ENCODE results near the gene PLCD1.
A peak's percentile ranks its signal among the peaks of the same experiment; 100 is the strongest.
"Not testable (repeated sequence)": the region's sequence is repeated elsewhere in the genome, so short reads cannot be mapped to it uniquely, and the experiment has no call there.

Gene PLCD1

DNA sequence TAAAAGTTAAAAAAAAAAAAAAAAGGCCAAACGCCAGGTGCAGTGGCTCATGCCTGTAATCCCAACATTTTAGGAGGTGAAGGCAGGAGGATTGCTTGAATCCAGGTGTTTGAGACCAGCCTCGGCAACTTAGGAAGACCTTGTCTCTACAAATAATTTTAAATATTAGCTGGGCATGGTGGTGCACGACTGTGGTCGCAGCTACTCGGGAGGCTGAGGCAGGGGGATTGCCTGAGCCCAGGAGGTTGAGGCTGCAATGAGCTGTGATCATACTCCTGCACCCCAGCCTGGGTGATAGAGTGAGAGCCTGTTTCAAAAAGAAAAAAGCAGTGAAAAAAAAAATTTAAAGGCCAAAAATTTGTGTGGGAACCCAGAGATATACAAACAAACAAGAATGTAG is 6.8 kb upstream of the PLCD1 start:
- no peak for DNase-seq

DNA sequence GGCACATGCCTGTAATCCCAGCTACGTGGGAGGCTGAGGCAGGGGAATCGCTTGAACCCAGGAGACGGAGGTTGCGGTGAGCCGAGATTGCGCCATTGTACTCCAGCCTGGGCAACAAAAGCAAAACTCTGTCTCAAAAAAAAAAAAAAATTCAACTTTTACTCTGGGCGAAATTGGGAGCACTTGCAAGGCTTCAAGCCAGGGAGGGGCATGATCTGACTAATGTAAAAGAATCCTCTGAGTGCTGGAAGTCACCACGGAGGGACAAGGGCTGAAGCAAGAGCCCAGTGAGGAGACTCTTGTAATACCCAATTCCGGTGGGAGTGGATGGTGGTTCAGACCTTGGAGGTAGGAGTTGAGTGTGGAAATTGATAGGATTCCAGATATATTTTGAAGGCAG is 4.9 kb upstream of the PLCD1 start:
- DNase-seq, result not testable (repeated sequence)

DNA sequence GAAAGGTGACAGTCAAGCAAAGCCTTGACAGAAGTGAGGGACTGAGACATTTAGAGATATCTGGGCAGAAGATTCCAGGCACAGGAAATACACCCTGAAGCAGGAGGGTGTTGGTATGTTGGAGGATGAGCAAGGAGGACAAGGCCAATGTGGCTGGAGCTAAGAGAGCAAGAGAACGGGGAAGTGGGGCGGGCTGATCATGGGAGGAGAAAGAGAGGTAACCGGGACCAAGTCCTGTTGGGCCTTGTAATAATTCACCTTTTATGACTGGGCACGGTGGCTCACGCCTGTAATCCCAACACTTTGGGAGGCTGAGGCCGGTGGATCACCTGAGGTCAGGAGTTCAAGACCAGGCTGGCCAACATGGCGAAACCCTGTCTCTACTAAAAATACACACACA is 4.1 kb upstream of the PLCD1 start:
- DNase-seq, result not testable (repeated sequence)

DNA sequence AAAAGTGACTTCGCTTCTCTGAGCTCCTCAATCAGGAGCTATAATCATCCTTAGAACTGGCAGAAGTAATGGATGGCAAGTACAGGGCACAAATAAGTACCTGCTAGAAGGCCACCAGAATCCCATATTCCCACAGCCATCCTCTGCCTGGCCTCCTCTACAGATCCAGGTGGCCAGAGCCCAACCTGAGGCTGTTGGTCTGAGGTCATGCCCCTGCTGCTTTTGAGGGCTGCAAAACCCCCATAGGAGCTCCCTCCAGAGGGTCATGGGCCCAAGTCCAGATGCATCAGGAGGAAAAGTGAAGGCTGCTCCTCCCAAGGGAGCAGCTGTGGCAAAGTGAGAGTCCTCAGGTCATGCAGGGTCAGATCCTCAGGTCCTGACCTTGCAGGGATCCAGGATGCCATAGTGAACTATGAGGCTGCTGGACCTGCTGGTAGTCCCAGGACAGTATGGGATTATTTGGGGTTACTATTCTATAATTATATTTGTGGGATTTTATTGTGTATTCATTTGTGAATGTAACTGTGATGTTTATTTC is 3.0 kb upstream of the PLCD1 start:
- no peak for DNase-seq

DNA sequence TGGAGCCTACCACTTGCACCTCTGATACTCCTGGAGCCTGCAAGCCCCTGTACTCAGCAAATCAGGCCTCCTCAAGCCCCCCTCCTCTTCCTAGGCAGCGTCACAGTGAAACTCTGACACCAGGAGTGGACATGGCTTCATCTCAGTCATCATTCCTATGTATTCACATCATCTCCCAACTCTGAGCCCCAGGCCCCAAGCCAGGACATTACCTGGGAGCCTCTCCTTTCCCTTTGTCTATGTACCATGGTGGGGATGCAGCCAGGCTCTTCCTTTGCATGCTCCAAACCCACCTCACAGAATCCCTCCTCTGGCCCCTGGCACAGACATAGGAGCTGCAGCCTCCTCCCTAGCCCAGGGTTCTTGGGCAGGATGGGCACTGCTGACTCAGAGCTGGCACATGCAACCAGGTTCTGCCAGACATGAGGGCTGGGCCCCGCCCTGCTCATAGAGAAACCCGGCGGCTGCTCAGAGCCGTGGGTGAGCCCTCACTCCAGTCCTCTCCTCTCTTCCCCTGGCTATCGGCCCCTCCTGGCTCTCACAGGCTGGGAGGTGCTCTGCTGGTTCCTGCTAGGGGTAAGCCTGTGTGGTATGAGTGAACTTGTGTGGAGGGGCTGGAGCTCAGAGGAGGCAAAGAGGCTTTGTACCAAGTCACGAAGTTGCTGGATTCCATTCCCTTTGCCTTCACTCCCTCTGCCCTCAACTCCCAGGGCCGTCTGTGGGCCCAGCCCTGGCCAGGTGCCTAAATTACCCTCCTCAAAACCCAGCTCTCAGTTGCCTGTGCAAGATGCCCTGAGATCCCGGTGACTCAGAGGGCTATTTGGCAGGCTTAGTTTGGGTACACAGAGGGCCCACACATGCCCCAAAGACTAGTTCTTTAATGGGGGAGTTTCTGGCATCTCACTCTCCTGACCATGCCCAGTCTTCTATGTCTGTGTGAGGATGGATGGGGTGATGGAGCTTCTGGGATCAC is 1.9 kb upstream of the PLCD1 start:
- DNase-seq, result peak; percentile 14

DNA sequence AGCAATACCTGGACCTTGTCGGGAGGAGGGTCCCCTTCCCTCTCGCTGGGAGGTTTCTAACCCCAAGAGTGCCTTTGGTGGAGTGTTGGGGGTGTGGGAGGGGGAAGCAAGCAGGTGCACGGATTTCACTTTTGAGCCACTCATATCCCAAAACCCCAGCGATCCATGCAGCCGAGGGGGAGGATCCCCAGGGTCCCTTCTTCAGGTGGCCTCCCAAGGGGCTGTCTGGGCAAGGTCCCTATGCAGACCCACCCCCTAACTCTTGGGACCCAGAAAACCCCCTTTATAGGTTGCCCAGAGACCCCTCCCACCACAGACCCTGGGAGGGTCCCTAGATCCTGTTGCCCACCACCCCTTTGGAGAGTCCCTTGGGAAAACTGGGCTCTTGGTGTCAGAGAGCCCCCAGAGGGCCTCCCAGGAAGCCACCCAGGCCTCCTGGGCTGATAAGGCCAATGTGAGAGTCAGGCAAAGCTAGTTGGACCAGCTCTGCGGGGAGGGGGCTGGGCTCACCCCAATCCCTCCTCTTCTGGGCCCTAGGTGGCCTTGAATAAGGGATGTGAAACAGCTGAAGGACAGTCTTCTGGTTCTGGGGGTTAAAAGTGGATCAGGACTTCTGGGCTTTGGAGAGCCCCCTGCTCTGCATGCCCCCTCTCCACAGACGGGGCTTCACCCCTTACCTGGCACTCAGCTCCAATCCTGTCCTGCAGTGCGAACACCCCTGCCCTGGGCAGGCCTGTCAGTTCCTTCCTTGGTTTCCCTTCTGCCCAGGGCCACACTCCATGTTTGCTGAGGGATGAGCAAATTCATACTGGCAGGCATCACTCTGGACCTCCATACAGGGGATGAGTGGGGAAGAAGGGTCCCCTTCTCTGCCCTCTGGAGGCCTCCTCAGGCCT is 932 bp upstream of the PLCD1 start:
- DNase-seq, result no peak

DNA sequence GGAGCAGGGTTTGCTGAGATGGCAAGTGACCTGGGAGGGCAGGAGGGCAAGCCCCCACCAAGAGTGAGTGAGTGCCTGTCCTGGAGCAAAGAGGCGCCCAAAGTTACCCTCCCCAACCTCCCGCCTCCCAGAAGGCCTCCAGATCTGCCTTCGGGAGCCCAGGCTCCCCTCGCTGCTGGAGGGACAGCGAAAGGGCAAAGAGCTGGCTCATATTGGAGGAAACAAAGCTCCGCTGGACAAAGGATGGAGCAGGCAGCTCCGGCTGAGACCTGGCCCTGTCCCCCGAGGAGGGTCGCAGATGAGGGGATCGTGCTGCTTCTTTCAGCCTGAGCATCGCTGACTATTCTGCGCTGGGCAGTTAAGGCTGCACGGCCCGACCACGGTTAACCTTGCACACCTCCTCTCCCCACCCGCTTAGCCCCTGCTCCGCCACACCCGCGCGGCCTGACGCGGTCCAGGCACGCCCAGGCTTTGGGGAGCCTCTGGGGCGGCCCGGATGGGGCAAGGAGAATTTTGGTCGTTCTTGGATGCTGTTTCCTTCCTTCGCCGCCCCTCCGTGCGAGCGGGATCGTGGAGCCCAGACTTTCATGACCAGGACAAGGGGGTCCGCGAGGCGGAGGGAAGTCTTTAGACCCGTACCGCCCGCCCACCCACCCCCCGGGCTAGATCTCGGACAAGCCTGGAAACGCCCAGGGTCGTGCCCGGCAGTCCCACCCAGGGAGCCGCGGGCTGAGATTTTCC is 651 bp downstream of the PLCD1 start:
- DNase-seq, result no peak

DNA sequence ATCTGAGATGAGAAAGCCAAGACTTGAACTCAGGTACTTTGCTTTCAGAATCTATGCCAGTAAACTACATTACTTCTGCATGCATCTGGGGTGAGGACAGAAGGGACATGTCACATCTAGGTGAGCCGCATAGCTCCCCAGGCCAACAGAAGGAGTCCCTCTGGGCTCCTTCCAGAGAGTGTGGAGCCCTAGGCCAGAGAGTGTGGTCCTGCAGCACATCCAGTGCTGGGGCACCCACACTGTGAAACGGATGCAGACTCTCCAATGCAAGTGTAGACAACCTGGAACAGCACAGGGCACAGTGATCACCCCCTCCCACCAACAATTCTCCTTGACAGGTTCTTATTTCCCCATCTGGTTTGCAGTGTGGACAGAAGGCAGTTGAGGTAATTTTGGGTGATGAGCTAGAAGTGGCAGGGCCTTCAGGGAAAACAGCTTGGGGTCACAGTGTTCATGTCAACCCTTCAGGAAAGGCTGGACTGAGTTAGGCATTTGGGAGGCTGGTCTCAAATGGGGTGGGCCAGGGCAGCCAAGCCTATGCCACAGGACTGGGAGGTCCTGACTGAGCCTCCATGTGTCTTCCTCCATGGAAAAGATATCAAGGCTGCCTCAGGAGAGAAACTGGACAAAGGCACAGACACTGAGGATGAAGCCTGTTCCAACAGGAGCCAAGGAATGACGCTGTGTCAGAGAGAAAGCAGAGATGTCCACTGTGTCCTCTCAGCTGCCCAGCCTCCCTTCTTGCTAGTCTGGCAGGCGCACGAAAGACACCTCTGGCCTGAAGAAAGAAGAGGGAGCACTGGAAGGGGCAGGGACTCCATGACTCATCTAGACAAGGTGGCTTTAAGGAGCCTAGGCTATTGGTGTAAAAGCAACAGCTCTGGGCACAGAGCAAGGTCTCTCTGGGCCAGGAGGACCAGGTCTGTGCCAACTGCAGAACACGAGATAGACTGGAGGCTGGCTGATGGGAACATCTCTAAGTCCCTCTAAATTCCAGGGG is 1.7 kb downstream of the PLCD1 start:
- no peak for DNase-seq

DNA sequence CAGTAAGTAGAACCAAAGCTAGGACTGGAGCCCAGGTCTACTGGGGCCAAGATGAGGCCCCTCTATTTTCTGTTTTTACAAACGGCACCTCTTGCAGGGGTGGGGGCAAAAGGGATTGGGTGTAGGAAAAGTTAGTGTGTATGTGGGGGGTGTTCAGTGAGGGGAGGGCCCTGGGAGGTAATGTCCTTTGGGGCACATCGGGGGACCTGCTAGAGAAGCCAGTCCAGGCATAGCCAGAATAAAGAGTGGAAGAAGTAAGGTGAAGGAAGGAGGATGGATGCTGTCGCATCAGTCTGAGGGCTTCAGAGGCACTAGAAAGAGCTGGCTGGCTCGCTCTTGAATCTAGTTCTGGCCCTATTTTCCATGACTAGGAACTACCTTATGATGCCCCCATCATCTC is 2.6 kb downstream of the PLCD1 start:
- no peak for DNase-seq

DNA sequence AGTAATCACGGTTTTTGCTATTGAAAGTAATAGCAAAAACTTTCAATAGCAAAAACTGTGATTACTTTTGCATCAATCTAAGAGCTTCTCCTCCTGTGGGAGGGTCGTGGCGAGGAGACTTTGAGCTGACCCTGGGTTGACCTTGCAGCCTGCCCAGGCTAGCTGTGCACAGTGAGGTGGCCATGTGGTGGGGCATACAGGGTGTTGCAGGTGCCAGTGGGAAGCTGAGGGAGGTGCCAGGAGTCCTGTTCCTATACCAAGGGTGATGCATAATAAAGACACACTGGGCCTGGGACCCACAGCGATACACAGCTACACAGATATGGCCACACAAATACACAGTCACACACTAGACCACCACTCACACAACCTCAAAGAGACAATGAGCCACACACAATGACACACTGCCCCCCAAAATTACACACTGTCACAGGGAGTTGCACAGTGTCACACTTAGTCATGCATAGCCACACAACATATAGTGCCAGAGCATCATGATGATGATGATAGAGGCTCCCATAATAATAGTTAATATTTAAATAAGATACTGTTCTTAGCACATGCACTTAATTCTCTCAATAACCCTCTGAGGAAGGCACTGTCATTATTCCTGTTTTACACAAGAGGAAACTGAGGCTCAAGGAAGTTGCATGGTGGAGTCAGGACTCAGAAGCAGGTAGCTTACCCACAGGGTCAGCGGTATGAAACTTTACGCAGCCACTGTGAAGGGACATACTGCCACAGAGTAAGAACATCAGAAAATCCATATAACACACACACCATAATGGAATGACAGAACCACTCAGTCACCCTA is 6.3 kb downstream of the PLCD1 start:
- no peak for DNase-seq

DNA sequence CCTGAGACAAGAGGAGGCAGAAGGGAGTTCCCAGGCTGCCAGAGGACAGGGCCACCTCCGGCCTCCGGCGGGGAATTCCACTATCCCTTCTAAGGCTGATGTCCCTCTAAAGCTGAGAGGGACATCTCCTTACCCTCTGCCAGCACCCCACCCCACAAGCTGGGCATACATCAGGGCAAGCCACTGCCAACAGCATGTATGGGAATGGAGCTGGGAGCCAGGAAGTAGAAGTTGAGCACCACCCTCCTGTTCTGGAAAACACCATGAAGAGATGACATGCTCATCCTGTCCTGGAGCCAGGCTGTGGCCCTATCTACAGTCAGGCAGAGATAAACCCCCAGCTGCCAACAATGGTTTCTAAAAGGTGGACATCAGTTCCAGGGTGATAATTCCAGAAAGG is 7.1 kb downstream of the PLCD1 start:
- no peak for DNase-seq

DNA sequence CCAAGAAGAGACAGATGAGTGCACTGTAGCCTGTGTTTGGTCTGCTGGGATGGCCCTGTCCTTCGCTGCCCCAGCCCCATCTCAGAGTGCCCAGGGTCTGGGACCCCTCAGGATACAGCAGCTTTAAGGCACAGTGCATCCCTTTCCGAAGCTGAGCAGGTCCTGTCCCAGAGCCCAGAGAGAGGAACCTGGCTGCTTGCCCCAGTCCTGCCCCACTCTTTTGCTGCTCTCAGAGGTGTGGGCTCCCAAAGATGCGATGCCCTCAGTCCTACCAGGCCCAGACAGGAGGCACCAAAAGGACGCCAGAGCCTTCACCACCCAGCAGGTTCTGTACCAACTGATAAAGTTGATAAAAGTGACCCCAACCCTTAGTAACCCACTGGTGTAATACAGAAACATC is 8.2 kb downstream of the PLCD1 start:
- no peak for DNase-seq

DNA sequence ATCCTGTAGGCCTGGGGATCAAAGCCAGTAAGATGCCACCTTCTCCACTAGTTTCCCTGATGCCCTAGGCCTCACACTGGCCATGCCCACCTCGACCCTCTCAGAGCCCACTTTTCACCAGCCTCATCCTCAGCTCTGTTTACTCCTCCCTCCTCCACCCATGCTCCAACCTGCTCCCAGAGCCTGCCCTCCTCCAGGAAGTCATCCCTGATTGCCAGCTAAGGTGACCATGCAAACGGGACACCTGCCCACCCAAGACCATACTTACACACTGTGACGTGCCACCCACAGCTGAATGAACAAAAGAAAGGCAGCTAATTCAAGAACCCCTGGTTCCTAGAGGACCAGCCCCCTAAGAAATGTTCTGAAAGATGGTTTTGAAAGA is 9.1 kb downstream of the PLCD1 start:
- DNase-seq, result no peak

DNA sequence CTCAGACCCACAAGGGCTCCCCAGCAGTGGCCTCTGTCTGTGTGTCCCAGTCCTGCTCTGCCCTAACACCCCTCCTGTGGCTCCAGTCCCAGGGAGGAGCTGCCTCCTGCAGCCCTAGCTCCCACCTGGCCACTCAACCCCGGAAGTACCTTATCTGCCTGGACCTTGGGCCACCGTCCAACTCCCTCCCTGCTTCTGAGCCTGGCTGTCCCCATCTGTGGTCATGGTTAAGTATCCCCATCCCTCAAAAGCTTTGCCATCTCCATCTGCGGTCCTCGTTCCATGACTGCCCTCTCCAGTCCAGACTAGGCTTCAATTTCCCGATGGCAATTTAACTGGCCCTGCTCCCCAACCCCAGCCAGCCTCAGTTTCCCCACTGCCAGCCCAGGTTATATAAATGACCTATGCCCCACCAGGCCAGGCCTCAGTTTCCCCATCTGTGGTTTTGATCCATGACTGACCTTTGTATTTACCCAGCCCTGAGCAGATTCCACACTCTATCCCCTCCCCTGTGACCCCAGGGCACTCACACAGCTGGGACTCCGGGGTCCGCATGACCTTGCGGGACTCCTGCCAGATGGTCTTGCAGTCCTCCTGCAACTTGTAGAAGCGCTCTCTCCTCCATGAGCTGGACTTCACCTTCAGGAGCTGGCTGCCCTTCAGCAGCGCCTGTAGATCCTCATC is 9.6 kb downstream of the PLCD1 start:
- DNase-seq, result no peak

DNA sequence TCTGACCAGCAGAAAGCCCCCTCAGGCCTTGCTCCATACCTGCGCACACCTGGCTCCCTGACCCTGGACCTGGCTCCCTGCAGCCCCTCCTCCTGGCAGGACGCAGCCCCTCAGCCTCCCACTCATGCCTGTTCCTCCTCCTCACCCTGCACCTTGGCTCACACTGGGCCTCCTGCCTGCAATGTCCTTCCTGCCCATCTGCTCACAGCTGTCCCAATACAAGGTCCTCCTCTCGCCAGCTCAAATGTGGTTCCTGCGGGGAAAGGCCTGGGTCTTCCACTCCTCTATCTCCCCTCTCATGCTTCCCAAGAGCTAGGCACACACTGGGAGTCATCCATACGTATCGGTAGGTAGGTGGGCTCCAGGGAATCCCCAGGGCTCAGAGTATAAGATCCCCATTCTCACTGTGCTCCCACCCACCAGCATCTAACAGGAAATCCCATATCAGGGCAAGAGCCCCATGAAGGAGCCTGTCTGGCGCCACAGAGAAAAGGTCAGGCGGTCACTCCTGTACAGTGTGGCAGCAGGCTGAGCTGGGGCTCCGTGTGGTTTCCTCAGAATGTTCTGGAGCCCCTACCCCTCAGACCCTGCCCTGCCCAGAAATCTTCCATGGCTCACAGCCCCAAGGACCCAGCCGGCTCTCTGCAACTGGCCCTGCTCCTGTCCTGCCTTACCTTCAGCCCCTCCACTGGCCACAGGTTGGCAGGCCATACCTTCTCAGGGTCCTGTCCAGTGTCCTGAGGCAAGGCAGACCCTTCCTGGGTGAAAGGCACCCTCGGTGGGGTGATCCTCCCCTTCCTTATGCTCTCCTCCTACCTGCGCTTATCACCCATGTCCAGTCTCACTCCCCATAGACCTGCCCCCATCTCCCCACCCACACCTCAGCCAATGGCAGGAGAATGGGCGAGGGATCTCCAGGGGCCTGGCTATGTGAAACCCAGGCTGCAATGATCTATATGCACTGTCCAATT is 10.9 kb downstream of the PLCD1 start:
- DNase-seq, result no peak

DNA sequence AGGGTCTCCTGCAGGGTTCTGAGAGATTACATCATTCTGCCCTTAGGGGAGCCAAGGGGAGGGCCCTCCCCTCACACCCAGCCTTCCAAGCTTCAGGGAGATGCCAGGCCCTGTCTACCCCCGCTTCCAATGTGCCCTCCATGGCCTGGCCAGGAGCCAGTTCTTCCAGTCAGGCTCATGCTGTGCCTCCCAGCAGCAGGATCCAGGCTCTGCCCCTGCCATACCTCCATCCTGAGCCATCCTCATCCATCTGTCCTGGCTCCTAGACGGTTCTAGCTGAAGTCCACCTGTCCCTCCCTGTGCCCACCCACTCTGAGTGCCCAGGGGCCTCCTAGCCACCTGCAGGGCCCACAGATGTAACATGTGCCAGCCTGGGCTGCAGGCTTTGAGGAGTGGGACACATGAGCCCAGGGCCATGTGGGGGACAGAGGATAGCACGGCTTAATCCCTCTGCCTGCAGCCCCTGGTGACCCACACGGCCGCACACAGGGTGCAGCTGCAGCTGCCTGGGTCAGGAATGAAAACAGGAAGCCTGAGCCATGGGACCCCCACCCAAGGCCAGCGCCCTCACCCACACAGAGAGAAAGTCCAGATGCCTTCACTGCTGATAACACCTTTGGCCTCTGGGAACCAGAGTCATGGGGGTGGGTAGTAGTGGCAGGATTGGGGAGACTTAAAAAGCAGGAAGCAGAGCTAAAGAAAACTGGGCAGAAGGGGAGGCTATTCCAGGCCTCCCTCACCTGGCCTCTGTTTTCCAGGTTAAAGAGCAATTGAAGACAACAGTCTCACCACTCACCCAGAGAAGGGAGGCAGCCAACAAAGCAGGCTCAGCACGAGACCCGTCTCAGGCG is 11.8 kb downstream of the PLCD1 start:
- DNase-seq, result no peak

DNA sequence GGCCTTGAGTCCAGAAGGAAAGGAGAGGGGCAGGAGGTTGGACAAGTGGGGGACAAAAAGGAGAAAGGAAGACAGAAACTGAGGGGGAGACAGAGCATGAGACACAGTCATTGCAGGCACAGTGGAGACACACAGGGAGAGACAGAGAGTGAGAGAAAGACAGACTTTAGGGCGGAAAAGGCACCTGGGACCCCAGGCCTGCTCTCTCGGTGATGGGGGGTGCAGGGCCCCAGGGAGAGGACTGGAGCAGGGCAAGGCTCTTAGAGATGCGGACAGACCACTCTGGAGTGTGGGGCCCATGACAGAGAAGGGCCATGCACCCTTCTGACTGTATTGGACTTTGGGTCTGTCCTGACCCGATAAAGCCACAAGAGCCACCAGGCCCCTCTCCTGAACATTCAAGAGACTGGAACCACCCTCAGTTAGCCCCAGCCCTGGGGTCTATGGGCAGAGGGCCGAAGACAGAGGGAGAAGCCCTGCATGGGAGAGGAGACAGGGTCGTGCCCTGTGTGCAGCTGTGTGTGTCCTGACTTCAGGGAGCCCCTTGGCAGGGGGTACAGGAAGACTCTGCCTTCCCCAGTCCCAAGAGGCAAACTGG is 12.5 kb downstream of the PLCD1 start:
- DNase-seq, result no peak

Data from CD4-positive, alpha-beta T cell treated with Interferon gamma for 1 hour (primary cell).